HCT116 (cell line): ENCODE results near the gene RGS7. TPM values are rescaled to one million over a fixed set of nuclear protein-coding genes. Genes with fewer than 3 reads are reported as not detected.

Experiments used
- ATAC-seq: fragments of 200-7000 bp; cut with Tn5 transposase; 2 replicates; pipeline ENCODE4 v1.9.1; 2020; ENCODE audit warnings: mild to moderate bottlenecking, moderate library complexity
- BruUV-seq: library from RNA; stranded (reverse); fragments of 400-500 nt; replicated peaks from 2 replicates; lab custom pipeline; 2021; lab: Mats Ljungman, UMichigan
- CTCF ChIA-PET: fragments of 300-600 bp; sonication (Branson Sonifier 250); formaldehyde crosslinking; loops from one replicate; lab custom pipeline; 2021; ENCODE audit warnings: antibody characterized with exemption; lab: Charles Lee
- POLR2A ChIA-PET: fragments of 300-600, 350-600 bp; sonication (Branson Sonifier 250); formaldehyde crosslinking; loops from one replicate; lab custom pipeline; 2021; ENCODE audit warnings: antibody characterized with exemption; lab: Charles Lee
- RAD21 ChIA-PET, 2 experiments: fragments of 300-600 bp; sonication (Branson Sonifier 250); formaldehyde crosslinking; loops; one replicate each; lab custom pipeline; 2023; ENCODE audit warnings: low total read pairs in 2 of 2; ENCODE audit not compliant: uncharacterized antibody in 2 of 2, unreplicated experiment in 2 of 2, low non-redundant PET in 1 of 2; lab: Charles Lee
- DNase-seq: peaks from one replicate; pipeline ENCODE4 v3.0.0-alpha.2; 2010; ENCODE audit warnings: low read depth, low spot score
- H2AFZ ChIP-seq: fragments of 200-600 bp; shearing (Covaris generic), sonication (generic); 2 replicates; pipeline ENCODE4 v1.6.1; 2017; ENCODE audit warnings: low read depth, mixed run types, mixed read lengths, antibody characterized with exemption, low read length; ENCODE audit not compliant: poor library complexity, severe bottlenecking
- H3K27ac ChIP-seq: 2 replicates; pipeline ENCODE4 v1.5.1; 2012; ENCODE audit warnings: low read depth, low read length
- H3K27me3 ChIP-seq: fragments of 200-600 bp; sonication (generic); 2 replicates; pipeline ENCODE4 v1.6.1; 2016; ENCODE audit warnings: mixed run types, low read length, mixed read lengths; ENCODE audit not compliant: insufficient read depth
- H3K36me3 ChIP-seq, 2 experiments: fragments of 200-500 bp in 1 of 2; fragments of 200-600 bp in 1 of 2; sonication (Bioruptor generic) in 1 of 2; sonication (generic) in 1 of 2; 2 replicates each; pipeline versions ENCODE4 v1.5.1 to v1.6.1; 2014 to 2016; ENCODE audit warnings: low read length in 2 of 2, inconsistent platforms in 1 of 2, mixed read lengths in 1 of 2, mixed run types in 1 of 2; ENCODE audit not compliant: insufficient read depth in 2 of 2, control insufficient read depth in 1 of 2
- H3K4me1 ChIP-seq, 2 experiments: fragments of 200-600 bp in 1 of 2; sonication (generic) in 1 of 2; 2 replicates each; pipeline versions ENCODE4 v1.5.1 to v1.6.1; 2012 to 2017; ENCODE audit warnings: low read length in 2 of 2, inconsistent platforms in 1 of 2, mild to moderate bottlenecking in 1 of 2, mixed read lengths in 1 of 2, mixed run types in 1 of 2, moderate library complexity in 1 of 2; ENCODE audit not compliant: insufficient read depth in 2 of 2, control insufficient read depth in 1 of 2
- H3K4me2 ChIP-seq: fragments of 200-600 bp; sonication (generic); 2 replicates; pipeline ENCODE4 v1.6.1; 2017; ENCODE audit warnings: mixed run types, low read length, mixed read lengths
- H3K4me3 ChIP-seq, 2 experiments: fragments of 200-600 bp in 1 of 2; sonication (generic) in 1 of 2; replicated peaks in 1 of 2; 2 replicates each; pipeline ENCODE4 v1.5.1; 2011 to 2016; ENCODE audit warnings: low read length in 2 of 2, control low read depth in 1 of 2, low read depth in 1 of 2, mild to moderate bottlenecking in 1 of 2, mixed read lengths in 1 of 2, mixed run types in 1 of 2
- H3K79me2 ChIP-seq: fragments of 200-600 bp; sonication (generic); 2 replicates; pipeline ENCODE4 v1.6.1; 2017; ENCODE audit warnings: mild to moderate bottlenecking, mixed run types, low read length, moderate library complexity, mixed read lengths; ENCODE audit not compliant: insufficient read depth
- H3K9ac ChIP-seq: fragments of 200-600 bp; sonication (generic); 2 replicates; pipeline ENCODE4 v1.6.1; 2016; ENCODE audit warnings: low read length, mixed read lengths
- H3K9me2 ChIP-seq: fragments of 200-600 bp; sonication (generic), shearing (Covaris generic); 2 replicates; pipeline ENCODE4 v1.6.1; 2017; ENCODE audit warnings: mixed run types, mild to moderate bottlenecking, moderate library complexity; ENCODE audit not compliant: insufficient read depth
- H3K9me3 ChIP-seq, 2 experiments: fragments of 200-500 bp in 1 of 2; fragments of 200-600 bp in 1 of 2; sonication (Bioruptor generic) in 1 of 2; sonication (generic) in 1 of 2; 2 replicates each; pipeline ENCODE4 v1.6.1; 2014 to 2017; ENCODE audit warnings: low read length in 2 of 2, mixed read lengths in 2 of 2, inconsistent platforms in 1 of 2, low read depth in 1 of 2, mild to moderate bottlenecking in 1 of 2, mixed run types in 1 of 2, moderate library complexity in 1 of 2; ENCODE audit not compliant: control insufficient read depth in 1 of 2, insufficient read depth in 1 of 2
- H4K20me1 ChIP-seq: fragments of 200-600 bp; sonication (generic), shearing (Covaris generic); 2 replicates; pipeline ENCODE4 v1.6.1; 2017; ENCODE audit warnings: mixed run types, mild to moderate bottlenecking, moderate library complexity; ENCODE audit not compliant: insufficient read depth
- ELF1 ChIP-seq: IDR thresholded peaks from 2 replicates; pipeline ENCODE4 v1.6.1; 2012; ENCODE audit warnings: low read depth, borderline replicate concordance
- FOSL1 ChIP-seq: IDR thresholded peaks from 2 replicates; pipeline ENCODE4 v1.6.1; 2012; ENCODE audit warnings: low read depth
- RAD21 ChIP-seq: IDR thresholded peaks from 2 replicates; pipeline ENCODE4 v1.6.1; 2012; ENCODE audit warnings: low read depth, mild to moderate bottlenecking
- SIN3A ChIP-seq: IDR thresholded peaks from 2 replicates; pipeline ENCODE4 v1.6.1; 2012; ENCODE audit warnings: low read depth
- YY1 ChIP-seq: IDR thresholded peaks from 2 replicates; pipeline ENCODE4 v1.6.1; 2011; ENCODE audit warnings: low read length, low read depth, moderate library complexity, mild to moderate bottlenecking; ENCODE audit not compliant: insufficient replicate concordance; ENCODE audit errors: extremely low read depth
- ZNF274 ChIP-seq: fragments of 200-500 bp; sonication (Bioruptor generic); IDR thresholded peaks from 2 replicates; pipeline ENCODE4 v1.6.1; 2014; ENCODE audit warnings: mild to moderate bottlenecking, low read depth, low read length, inconsistent platforms
- intact Hi-C: fragments of 100-400 bp; cut with micrococcal nuclease; formaldehyde crosslinking; loops from 2 replicates; pipeline ENCODE4 v1.10.0; 2022
- total RNA-seq: library from RNA; stranded (reverse); gene quantifications from one replicate; pipeline ENCODE4 v1.2.1, GENCODE V29; 2021; ENCODE audit not compliant: unreplicated experiment
- TF ChIP-seq, protein P1 (sequence below), 3 experiments: fragments of 200-600 bp in 1 of 3; sonication (generic) in 1 of 3; IDR thresholded peaks in 2 of 3; conservative IDR thresholded peaks in 1 of 3; 2 replicates each; pipeline ENCODE4 v1.5.1; 2012 to 2017; ENCODE audit warnings: low read depth in 2 of 3, low read length in 2 of 3, antibody characterized with exemption in 1 of 3, borderline replicate concordance in 1 of 3, control low read depth in 1 of 3, mild to moderate bottlenecking in 1 of 3, mixed read lengths in 1 of 3, mixed run types in 1 of 3, moderate library complexity in 1 of 3; ENCODE audit not compliant: insufficient read depth in 1 of 3

RGS7 gene
- total RNA-seq, 1 experiment from 2014 or later: not detected

DNA sequence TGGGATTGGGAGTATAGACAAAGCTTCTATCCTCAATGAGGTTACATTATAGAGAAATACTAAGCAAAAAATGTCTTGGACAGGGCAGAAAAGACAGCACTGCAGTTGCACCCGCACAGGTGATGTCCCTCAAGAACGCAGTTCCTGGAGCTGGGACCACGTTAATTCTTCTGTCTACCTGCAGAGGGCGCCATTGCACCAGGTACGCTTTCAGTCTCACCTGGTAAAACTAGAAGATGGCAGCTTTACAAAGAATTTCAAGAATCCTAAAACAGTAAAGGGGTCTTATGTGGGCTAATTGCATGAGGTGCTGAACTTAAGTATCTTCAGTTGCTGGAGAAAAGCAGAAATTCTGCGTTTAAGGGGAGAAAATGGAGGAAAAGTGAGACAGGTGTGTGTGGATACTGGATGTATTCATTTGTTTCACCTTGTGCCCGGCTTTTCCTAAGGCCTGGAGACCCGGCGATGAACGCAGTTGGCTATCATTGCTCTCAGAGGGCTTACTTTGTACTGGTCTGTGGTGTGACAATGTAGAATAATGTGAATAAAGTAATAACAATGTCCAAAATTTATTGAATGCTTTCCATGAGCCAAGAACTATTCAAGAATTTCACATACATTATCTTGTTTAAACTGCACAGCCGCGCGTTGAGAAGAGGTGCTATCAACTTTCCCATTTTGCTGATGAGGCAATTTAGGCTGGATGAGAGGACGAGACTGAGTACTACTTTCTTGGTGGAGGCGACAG is 468.8 kb downstream of the RGS7 start:
- Histone ChIP-seq H3K27me3 (no peaks in the 10 kb centered on the region), H3K27ac (no peak overlapping the region), H3K4me3 (no peak overlapping the region), H3K4me1 (no peaks in the 10 kb centered on the region), H3K4me2 (no peak overlapping the region), H4K20me1 (no peaks in the 10 kb centered on the region), H2AFZ (no peak overlapping the region), H3K79me2 (no peaks in the 10 kb centered on the region), H3K9ac (no peak overlapping the region), H3K9me2 (no peaks in the 10 kb centered on the region), H3K9me3 (peaks cover 0 to 6% of the 10 kb centered on the region in 2 experiments; a peak in 1 of 4 replicates), H3K36me3 (no peaks in the 10 kb centered on the region)
- peak; percentile 3 for DNase-seq
- RAD21 ChIA-PET: no interaction called here
- no TSS peak for BruUV-seq
- peak; percentile 65; the same call in 1 of the 2 replicates for ATAC-seq
- POLR2A ChIA-PET: no interaction called here
- TF ChIP-seq RAD21: peak; percentile 53
- TF ChIP-seq, protein P1, sequence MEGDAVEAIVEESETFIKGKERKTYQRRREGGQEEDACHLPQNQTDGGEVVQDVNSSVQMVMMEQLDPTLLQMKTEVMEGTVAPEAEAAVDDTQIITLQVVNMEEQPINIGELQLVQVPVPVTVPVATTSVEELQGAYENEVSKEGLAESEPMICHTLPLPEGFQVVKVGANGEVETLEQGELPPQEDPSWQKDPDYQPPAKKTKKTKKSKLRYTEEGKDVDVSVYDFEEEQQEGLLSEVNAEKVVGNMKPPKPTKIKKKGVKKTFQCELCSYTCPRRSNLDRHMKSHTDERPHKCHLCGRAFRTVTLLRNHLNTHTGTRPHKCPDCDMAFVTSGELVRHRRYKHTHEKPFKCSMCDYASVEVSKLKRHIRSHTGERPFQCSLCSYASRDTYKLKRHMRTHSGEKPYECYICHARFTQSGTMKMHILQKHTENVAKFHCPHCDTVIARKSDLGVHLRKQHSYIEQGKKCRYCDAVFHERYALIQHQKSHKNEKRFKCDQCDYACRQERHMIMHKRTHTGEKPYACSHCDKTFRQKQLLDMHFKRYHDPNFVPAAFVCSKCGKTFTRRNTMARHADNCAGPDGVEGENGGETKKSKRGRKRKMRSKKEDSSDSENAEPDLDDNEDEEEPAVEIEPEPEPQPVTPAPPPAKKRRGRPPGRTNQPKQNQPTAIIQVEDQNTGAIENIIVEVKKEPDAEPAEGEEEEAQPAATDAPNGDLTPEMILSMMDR (IDR thresholded peaks at IDR 0.05 in 2 of 3, conservative IDR thresholded peaks at IDR 0.05 in 1 of 3; ENCODE audit: borderline replicate concordance in 1 of 3, insufficient read depth in 1 of 3, low read depth in 2 of 3, low read length in 2 of 3): peak; percentile 18 to 78 (median 53); a peak in 5 of 6 replicates
- TF ChIP-seq ZNF274: no peak
- TF ChIP-seq YY1: no peak
- no peak for TF ChIP-seq FOSL1
- no peak for TF ChIP-seq SIN3A
- TF ChIP-seq ELF1: no peak
- intact Hi-C loops: loop anchor here (1.0 to 2.0 kb wide), 2 partner anchors 597 to 611 kb away; no protein-coding TSS in a partner anchor
- CTCF ChIA-PET: interaction anchor here (1.0 to 1.3 kb wide), 3 partner anchors 28 to 597 kb away, joined by 3 to 10 read pairs (median 3); no protein-coding TSS in a partner anchor
